Measurements from ENCODE around the gene MR1. TPM values are rescaled to one million over a fixed set of nuclear protein-coding genes. Genes with fewer than 3 reads are reported as not detected.
A peak's percentile ranks its signal among the peaks of the same experiment; 100 is the strongest.

Gene MR1
- total and polyA plus RNA-seq, 3 donors from 2014 or later = 5.8 to 8.6 (median 7.1) TPM

- 42 to 43% methylated on average over 10 of the region's 10 CpGs for WGBS, 2 donors
- TF ChIP-seq, protein P1, sequence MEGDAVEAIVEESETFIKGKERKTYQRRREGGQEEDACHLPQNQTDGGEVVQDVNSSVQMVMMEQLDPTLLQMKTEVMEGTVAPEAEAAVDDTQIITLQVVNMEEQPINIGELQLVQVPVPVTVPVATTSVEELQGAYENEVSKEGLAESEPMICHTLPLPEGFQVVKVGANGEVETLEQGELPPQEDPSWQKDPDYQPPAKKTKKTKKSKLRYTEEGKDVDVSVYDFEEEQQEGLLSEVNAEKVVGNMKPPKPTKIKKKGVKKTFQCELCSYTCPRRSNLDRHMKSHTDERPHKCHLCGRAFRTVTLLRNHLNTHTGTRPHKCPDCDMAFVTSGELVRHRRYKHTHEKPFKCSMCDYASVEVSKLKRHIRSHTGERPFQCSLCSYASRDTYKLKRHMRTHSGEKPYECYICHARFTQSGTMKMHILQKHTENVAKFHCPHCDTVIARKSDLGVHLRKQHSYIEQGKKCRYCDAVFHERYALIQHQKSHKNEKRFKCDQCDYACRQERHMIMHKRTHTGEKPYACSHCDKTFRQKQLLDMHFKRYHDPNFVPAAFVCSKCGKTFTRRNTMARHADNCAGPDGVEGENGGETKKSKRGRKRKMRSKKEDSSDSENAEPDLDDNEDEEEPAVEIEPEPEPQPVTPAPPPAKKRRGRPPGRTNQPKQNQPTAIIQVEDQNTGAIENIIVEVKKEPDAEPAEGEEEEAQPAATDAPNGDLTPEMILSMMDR (IDR thresholded peaks at IDR 0.05) = no peak
- TF ChIP-seq POLR2A (IDR thresholded peaks at IDR 0.05) = no peak
- intact Hi-C loops (cut with DNase I; ENCODE audit: low total_unique reads) = no loop called here
- Histone ChIP-seq H3K27me3 (no peaks in the 10 kb centered on the region), H3K36me3 (ENCODE audit: low read depth, missing control alignments) (no peaks in the 10 kb centered on the region), H3K4me1 (peaks cover 72% of the 10 kb centered on the region), H3K4me3 (no peak overlapping the region), H3K9me3 (no peaks in the 10 kb centered on the region), H3K27ac (peak overlapping the region in 1 of 2 donors; percentile 41)
- no peak for DNase-seq
Observed at GRCh38 chr1:181100015-181100905, 66.5 kb downstream of the MR1 start.

- Histone ChIP-seq H3K9me3 (no peaks in the 10 kb centered on the region), H3K4me1 (peaks cover 68% of the 10 kb centered on the region), H3K36me3 (ENCODE audit: low read depth, missing control alignments) (no peaks in the 10 kb centered on the region), H3K4me3 (no peak overlapping the region), H3K27me3 (no peaks in the 10 kb centered on the region), H3K27ac (no peak overlapping the region)
- TF ChIP-seq, protein P1 (IDR thresholded peaks at IDR 0.05) = no peak
- no peak for TF ChIP-seq POLR2A (IDR thresholded peaks at IDR 0.05)
- intact Hi-C loops (cut with DNase I; ENCODE audit: low total_unique reads) = no loop called here
- DNase-seq = no peak
- WGBS, 2 donors = 84 to 86% methylated on average over 4 of the region's 4 CpGs
Observed at GRCh38 chr1:181100934-181101333, 67.2 kb downstream of the MR1 start.

GRCh38 chr1:181101581-181102226 is 67.9 kb downstream of the MR1 start:
- intact Hi-C loops (cut with DNase I; ENCODE audit: low total_unique reads) = no loop called here

GRCh38 chr1:181102841-181103240 is 69.1 kb downstream of the MR1 start:
- Histone ChIP-seq H3K36me3 (ENCODE audit: low read depth, missing control alignments) (no peaks in the 10 kb centered on the region), H3K9me3 (no peaks in the 10 kb centered on the region), H3K4me3 (no peak overlapping the region), H3K27ac (no peak overlapping the region), H3K4me1 (peaks cover 67% of the 10 kb centered on the region), H3K27me3 (no peaks in the 10 kb centered on the region)
- no peak for TF ChIP-seq POLR2A (IDR thresholded peaks at IDR 0.05)
- TF ChIP-seq, protein P1 (IDR thresholded peaks at IDR 0.05) = no peak
- no peak for DNase-seq
- intact Hi-C loops (cut with DNase I; ENCODE audit: low total_unique reads) = no loop called here

More at GRCh38 chr1:181101581-181102226, 67.9 kb downstream of the MR1 start:
- no peaks in the 10 kb centered on the region for H3K27me3 ChIP-seq
- H3K36me3 ChIP-seq (ENCODE audit: low read depth, missing control alignments) = no peaks in the 10 kb centered on the region
- H3K27ac ChIP-seq = peak overlapping the region; percentile 14 to 29
- peaks cover 70% of the 10 kb centered on the region for H3K4me1 ChIP-seq
- H3K9me3 ChIP-seq = no peaks in the 10 kb centered on the region
- H3K4me3 ChIP-seq = no peak overlapping the region
- DNase-seq = no peak
- WGBS, 2 donors = 33 to 35% methylated on average over 9 of the region's 9 CpGs
- no peak for TF ChIP-seq POLR2A (IDR thresholded peaks at IDR 0.05)
- TF ChIP-seq, protein P1 (IDR thresholded peaks at IDR 0.05) = no peak

All from testis (tissue), 3 donors.